Measurements from ENCODE around the gene TLN1.

The TLN1 gene

DNA sequence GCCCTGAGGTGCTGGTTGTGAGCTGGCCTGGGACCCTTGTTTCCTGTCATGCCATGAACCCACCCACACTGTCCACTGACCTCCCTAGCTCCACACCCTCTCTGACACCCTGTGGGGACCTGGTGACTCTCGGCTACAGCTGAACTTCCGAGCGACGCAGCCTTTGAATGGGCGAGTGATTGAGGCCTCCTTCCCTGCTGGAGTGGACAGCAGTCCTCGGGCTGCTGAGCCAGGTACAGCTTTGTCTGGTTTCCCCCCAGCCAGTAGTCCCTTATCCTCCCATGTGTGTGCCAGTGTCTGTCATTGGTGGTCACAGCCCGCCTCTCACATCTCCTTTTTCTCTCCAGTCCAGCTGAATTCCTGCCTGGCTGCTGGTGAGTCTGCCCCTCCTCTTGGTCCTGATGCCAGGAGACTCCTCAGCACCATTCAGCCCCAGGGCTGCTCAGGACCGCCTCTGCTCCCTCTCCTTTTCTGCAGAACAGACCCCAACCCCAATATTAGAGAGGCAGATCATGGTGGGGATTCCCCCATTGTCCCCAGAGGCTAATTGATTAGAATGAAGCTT lies 52.1 kb downstream of the TLN1 start:
- TF ChIP-seq, protein P1, sequence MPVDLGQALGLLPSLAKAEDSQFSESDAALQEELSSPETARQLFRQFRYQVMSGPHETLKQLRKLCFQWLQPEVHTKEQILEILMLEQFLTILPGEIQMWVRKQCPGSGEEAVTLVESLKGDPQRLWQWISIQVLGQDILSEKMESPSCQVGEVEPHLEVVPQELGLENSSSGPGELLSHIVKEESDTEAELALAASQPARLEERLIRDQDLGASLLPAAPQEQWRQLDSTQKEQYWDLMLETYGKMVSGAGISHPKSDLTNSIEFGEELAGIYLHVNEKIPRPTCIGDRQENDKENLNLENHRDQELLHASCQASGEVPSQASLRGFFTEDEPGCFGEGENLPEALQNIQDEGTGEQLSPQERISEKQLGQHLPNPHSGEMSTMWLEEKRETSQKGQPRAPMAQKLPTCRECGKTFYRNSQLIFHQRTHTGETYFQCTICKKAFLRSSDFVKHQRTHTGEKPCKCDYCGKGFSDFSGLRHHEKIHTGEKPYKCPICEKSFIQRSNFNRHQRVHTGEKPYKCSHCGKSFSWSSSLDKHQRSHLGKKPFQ (tag by site-specific recombination; IDR thresholded peaks at IDR 0.05): no peak
- no peak for TF ChIP-seq ZNF548 (tag by site-specific recombination; IDR thresholded peaks at IDR 0.05)
- no peak for TF ChIP-seq ZNF747 (tag by site-specific recombination; IDR thresholded peaks at IDR 0.05)
- no peak for TF ChIP-seq ZBTB21 (tag by site-specific recombination; IDR thresholded peaks at IDR 0.05)
- TF ChIP-seq ZFP69B (tag by site-specific recombination; IDR thresholded peaks at IDR 0.05): no peak
- no peak for TF ChIP-seq ZNF660 (tag by site-specific recombination; IDR thresholded peaks at IDR 0.05)
- CTCF ChIA-PET: interaction anchor here (0.6 to 1.6 kb wide), 3 partner anchors 12 to 51 kb away, joined by 3 to 14 read pairs (median 3); no protein-coding TSS in a partner anchor
- Histone ChIP-seq H3K9me3 (ENCODE audit: control insufficient read depth, insufficient read depth, low read depth, low read length) (no peaks in the 10 kb centered on the region), H3K27ac (ENCODE audit: extremely low read depth, low read depth, low read length) (no peak overlapping the region), H3K36me3 (ENCODE audit: control insufficient read depth in 2 of 2, insufficient read depth in 1 of 2, low read length in 2 of 2) (peaks cover 0 to 24% of the 10 kb centered on the region in 2 experiments; a peak in 1 of 3 replicates), H3K4me3 (ENCODE audit: low read depth, low read length) (no peak overlapping the region), H3K4me1 (ENCODE audit: control insufficient read depth, insufficient read depth, low read length) (no peaks in the 10 kb centered on the region)
- POLR2A ChIA-PET: interaction anchor here (0.9 to 1.5 kb wide), 3 partner anchors 11 to 49 kb away, joined by 3 to 4 read pairs (median 4); no protein-coding TSS in a partner anchor

DNA sequence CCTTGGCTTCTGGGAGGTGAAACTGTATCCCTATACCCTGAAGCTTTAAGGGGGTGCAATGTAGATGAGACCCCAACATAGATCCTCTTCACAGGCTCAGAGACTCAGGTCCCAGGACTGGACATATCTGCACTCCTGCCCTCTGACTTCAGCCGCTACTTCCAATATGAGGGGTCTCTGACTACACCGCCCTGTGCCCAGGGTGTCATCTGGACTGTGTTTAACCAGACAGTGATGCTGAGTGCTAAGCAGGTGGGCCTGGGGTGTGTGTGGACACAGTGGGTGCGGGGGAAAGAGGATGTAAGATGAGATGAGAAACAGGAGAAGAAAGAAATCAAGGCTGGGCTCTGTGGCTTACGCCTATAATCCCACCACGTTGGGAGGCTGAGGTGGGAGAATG lies 52.9 kb downstream of the TLN1 start:
- CTCF ChIA-PET: interaction anchor here (0.6 to 1.6 kb wide), 2 partner anchors 12 to 17 kb away, joined by 3 to 14 read pairs; no protein-coding TSS in a partner anchor
- no peaks in the 10 kb centered on the region for H3K9me3 ChIP-seq (ENCODE audit: control insufficient read depth, insufficient read depth, low read depth, low read length)
- H3K36me3 ChIP-seq (ENCODE audit: control insufficient read depth in 2 of 2, insufficient read depth in 1 of 2, low read length in 2 of 2): peaks cover 0 to 17% of the 10 kb centered on the region in 2 experiments; a peak in 1 of 3 replicates
- TF ChIP-seq ZNF354C (tag by site-specific recombination; IDR thresholded peaks at IDR 0.05; ENCODE audit: borderline replicate concordance, low read depth) (no peak), ZNF341 (tag by site-specific recombination; IDR thresholded peaks at IDR 0.05; ENCODE audit: low read depth) (no peak), GLI4 (tag by site-specific recombination; IDR thresholded peaks at IDR 0.05) (no peak), ZBTB21 (tag by site-specific recombination; IDR thresholded peaks at IDR 0.05) (no peak), ZNF624 (tag by site-specific recombination; IDR thresholded peaks at IDR 0.05) (no peak), ZNF350 (tag by site-specific recombination; IDR thresholded peaks at IDR 0.05) (no peak), ZNF777 (tag by site-specific recombination; IDR thresholded peaks at IDR 0.05; ENCODE audit: borderline replicate concordance) (no peak)
- no peak overlapping the region for H3K4me3 ChIP-seq (ENCODE audit: low read depth, low read length)
- no peak overlapping the region for H3K27ac ChIP-seq (ENCODE audit: extremely low read depth, low read depth, low read length)
- POLR2A ChIA-PET: no interaction called here
- H3K4me1 ChIP-seq (ENCODE audit: control insufficient read depth, insufficient read depth, low read length): no peaks in the 10 kb centered on the region

DNA sequence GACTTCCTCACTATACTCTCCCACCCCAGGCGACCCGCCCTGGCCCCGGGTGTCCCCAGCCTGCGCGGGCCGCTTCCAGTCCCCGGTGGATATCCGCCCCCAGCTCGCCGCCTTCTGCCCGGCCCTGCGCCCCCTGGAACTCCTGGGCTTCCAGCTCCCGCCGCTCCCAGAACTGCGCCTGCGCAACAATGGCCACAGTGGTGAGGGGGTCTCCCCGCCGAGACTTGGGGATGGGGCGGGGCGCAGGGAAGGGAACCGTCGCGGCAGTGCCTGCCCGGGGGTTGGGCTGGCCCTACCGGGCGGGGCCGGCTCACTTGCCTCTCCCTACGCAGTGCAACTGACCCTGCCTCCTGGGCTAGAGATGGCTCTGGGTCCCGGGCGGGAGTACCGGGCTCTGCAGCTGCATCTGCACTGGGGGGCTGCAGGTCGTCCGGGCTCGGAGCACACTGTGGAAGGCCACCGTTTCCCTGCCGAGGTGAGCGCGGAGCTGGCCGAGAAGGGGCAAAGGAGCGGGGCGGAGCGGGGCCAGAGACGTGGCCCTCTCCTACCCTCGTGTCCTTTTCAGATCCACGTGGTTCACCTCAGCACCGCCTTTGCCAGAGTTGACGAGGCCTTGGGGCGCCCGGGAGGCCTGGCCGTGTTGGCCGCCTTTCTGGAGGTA lies 56.1 kb downstream of the TLN1 start:
- ChIA-PET POLR2A (interaction anchor here (0.8 kb wide), 1 partner anchor 15 kb away, joined by 3 read pairs; no protein-coding TSS in a partner anchor), CTCF (no interaction called here)
- no peak for TF ChIP-seq HOXC10 (CRISPR knock-in tag; IDR thresholded peaks at IDR 0.05)
- TF ChIP-seq PRDM1 (tag by site-specific recombination; IDR thresholded peaks at IDR 0.05): no peak
- TF ChIP-seq, protein P2, sequence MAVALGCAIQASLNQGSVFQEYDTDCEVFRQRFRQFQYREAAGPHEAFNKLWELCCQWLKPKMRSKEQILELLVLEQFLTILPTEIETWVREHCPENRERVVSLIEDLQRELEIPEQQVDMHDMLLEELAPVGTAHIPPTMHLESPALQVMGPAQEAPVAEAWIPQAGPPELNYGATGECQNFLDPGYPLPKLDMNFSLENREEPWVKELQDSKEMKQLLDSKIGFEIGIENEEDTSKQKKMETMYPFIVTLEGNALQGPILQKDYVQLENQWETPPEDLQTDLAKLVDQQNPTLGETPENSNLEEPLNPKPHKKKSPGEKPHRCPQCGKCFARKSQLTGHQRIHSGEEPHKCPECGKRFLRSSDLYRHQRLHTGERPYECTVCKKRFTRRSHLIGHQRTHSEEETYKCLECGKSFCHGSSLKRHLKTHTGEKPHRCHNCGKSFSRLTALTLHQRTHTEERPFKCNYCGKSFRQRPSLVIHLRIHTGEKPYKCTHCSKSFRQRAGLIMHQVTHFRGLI (tag by site-specific recombination; IDR thresholded peaks at IDR 0.05): no peak
- no peak for TF ChIP-seq ZNF707 (tag by site-specific recombination; IDR thresholded peaks at IDR 0.05)
- no peak for TF ChIP-seq WT1 (tag by site-specific recombination; IDR thresholded peaks at IDR 0.05)
- TF ChIP-seq ZNF664 (tag by site-specific recombination; IDR thresholded peaks at IDR 0.05): no peak
- no peak for TF ChIP-seq ZNF610 (tag by site-specific recombination; IDR thresholded peaks at IDR 0.05; ENCODE audit: borderline replicate concordance)
- TF ChIP-seq, protein P3, sequence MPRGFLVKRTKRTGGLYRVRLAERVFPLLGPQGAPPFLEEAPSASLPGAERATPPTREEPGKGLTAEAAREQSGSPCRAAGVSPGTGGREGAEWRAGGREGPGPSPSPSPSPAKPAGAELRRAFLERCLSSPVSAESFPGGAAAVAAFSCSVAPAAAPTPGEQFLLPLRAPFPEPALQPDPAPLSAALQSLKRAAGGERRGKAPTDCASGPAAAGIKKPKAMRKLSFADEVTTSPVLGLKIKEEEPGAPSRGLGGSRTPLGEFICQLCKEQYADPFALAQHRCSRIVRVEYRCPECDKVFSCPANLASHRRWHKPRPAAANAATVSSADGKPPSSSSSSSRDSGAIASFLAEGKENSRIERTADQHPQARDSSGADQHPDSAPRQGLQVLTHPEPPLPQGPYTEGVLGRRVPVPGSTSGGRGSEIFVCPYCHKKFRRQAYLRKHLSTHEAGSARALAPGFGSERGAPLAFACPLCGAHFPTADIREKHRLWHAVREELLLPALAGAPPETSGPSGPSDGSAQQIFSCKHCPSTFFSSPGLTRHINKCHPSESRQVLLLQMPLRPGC (tag by site-specific recombination; IDR thresholded peaks at IDR 0.05): no peak
- no peaks in the 10 kb centered on the region for H3K36me3 ChIP-seq (ENCODE audit: control insufficient read depth in 2 of 2, insufficient read depth in 1 of 2, low read length in 2 of 2)
- H3K4me1 ChIP-seq (ENCODE audit: control insufficient read depth, insufficient read depth, low read length): no peaks in the 10 kb centered on the region
- no peak overlapping the region for H3K4me3 ChIP-seq (ENCODE audit: low read depth, low read length)
- H3K9me3 ChIP-seq (ENCODE audit: control insufficient read depth, insufficient read depth, low read depth, low read length): no peaks in the 10 kb centered on the region
- H3K27ac ChIP-seq (ENCODE audit: extremely low read depth, low read depth, low read length): no peak overlapping the region
